HG03103 (cell line): ENCODE results near the gene NRM.
"Not testable (repeated sequence)": the region's sequence is repeated elsewhere in the genome, so short reads cannot be mapped to it uniquely, and the experiment has no call there.

ENCODE experiments used
- ATAC-seq: cut with Tn5 transposase; IDR thresholded peaks from one replicate; pipeline ENCODE4 v1.9.1; 2021; ENCODE audit warnings: low read depth; ENCODE audit not compliant: unreplicated experiment

The NRM gene

GRCh38 chr6:30721198-30722024 is 30.6 kb upstream of the NRM start:
- peak; percentile 27 for ATAC-seq

DNA sequence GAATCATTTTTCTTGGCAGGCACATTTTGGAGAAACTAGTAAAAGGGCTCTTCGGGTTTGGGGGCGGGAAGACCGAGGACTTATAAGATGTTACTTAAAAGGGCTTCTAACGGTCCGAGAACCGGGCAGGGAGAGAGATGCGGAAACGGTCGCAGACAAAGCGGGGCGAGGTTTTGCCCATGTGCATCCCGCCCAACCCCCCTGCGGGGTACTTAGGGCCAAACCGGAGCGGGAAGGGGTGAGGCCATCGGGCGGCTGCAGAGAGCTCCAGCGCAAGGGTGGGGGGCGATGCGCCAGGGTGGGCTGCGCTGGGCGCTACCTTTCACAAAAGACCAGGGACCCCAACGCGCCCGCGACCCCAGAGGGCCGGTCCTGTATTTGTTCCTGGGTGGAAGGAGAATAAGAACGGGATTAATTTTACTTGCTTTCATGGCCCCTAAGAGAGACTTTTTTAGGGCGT is 30.0 kb upstream of the NRM start:
- no peak for ATAC-seq

DNA sequence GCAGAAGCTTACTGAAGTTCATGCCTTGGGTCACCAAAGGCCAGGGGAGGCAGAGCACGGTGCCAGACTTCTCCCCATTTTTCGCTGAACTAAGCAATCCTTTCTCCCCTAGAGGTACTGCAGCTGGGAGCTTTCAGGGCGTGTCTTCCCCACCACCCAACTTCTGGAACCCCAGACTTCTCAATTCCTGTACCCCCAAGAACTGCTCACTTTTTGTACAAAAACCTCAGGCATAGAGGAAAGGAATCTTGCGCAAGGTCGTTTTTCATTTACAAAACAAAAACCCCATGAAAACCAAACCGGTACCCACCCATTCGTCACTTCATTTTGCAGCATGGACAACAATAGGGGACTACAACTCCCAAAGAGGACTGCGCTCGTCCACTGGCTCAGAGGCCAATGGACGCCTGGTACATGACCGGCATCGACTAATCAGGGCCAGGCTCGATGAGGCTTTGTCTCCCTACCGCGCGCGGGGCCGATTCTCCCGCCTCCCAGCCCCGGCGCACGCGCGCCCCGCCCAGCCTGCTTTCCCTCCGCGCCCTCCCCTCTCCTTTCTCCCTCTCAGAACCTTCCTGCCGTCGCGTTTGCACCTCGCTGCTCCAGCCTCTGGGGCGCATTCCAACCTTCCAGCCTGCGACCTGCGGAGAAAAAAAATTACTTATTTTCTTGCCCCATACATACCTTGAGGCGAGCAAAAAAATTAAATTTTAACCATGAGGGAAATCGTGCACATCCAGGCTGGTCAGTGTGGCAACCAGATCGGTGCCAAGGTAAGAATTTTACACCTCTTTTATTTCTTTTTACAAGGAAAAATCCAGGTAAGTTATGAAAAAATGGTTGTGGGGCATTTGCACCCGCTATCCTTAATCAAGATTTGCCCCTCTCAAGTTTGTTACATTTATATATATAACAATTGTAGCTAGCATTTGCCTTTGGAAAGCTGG is 29.3 kb upstream of the NRM start, which contains the start of gene TUBB:
Gene TUBB (plus strand): TSS at position 562 of the 947 bp plus-strand sequence. CDS start 155 bp downstream, at position 717.
- peak; percentile 37 for ATAC-seq

DNA sequence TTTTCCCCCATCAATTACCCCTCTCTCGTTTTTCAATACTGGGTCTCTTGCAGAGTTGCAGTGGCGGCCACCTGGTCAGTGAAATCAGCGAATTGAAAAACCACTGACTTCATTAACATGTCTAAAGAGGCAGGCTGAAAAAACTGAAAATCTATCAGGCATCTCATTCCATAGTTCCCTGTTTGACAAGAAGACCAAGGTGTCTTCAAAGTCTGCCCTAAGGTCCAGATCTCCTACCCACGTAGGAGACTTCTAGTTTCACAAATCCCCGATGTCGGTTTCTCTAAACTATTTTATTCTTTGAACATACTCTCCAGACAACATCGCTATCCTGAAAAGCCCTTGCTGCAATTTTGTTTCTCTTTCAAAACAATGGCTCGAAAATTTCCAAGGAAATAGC is 28.6 kb upstream of the NRM start:
- no peak for ATAC-seq

- ATAC-seq: not testable (repeated sequence)
Observed at GRCh38 chr6:30717845-30718720, 27.3 kb upstream of the NRM start.

DNA sequence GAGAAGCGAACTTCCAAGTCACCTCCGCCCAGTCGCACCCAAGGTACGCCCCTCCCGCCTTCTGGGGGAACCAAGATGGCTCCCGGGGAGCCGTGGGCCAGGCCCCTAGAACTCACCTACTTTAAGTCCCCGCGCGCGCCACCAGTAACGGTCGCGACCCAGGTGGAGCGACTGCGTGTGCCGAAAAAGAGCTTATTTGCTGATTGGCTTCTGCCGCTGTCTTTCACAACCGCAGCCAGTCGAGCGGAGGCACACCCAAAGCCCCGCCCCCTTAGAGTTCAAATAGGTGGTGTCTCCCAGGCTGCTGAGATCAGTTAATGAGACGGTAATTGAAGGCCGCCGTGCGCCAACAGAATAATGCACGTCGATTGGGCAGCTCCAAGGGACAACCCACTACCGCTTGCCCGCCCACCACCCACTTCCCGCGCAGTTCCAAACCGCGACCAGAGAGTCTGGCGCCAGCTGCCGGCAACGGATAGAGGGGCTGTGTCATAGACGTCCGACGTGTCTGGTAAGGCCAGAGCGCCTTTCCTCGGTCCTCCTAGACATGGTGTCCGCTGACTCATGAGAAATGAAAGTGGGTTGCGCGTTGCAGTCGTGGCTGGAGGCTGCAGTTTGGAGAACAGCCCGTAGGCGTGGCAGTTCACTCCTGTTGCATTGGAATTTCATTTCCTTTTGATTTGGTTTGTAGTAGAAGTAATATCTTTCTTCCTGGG is 26.5 kb upstream of the NRM start, which contains the start of gene MDC1:
Gene MDC1 (minus strand): TSS at position 153 of the 716 bp plus-strand sequence. CDS start 2,106 bp downstream, outside the sequence.
- ATAC-seq: peak; percentile 57

DNA sequence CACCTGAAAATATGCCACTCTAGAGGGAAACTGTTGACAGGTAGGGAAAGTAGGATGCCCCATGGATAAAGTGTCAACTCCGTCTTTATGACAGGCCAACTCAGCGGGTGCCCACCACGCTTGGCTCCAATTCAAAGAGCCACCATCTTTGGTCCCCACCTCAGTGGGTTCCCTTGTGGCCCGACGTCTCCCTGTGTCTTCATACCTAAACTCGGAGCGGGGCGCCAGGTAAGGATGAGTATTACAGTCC is 26.0 kb upstream of the NRM start:
- ATAC-seq: no peak

DNA sequence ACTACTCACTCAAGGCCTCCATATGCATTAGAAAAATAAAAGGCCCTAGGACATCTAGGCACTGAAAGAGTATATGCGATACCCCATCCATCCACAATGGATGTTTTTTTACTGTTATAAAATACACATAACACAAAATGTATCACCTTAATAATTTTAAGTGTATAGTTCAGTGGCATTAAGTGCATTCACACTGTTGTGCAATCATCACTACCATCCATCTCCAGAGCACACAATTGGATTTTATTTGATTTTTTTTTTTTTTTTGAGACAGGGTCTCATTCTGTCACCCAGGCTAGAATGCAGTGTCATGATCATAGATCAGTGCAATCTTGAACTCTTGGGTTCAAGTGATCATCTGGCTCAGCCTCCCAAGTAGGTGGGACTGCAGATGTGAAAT is 23.5 kb upstream of the NRM start:
- ATAC-seq: no peak

- ATAC-seq: no peak
Observed at GRCh38 chr6:30712441-30712945, 21.7 kb upstream of the NRM start.

DNA sequence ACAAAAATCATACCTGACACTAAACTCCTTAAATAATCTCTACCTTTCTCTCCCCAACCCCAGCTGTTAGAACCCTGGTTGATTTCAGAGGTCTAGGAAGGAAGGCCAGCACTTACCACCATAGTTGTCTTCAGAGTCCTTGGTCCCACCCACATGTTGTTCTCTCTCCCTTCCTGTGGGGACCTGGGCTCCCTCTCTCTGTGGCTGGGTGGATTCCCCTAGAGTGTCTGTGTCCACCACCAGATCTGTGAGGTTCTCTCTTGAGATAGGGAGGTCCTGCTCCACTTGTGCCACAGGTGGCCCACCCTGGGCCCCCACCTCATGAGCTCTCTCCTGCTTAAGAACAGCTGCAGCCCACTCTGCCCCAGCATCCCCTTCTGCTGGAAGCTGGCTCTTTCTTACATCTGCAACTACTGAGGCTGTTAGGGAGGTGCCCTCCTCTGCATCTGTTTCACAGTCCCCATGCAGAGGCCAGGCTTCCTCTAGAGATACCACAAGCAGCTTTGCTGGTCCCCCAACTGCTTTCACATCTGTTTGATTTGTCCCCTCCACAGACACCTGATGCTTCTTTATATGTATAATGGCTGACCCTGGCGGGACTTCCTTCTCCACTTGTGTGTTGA is 21.1 kb upstream of the NRM start:
- no peak for ATAC-seq

DNA sequence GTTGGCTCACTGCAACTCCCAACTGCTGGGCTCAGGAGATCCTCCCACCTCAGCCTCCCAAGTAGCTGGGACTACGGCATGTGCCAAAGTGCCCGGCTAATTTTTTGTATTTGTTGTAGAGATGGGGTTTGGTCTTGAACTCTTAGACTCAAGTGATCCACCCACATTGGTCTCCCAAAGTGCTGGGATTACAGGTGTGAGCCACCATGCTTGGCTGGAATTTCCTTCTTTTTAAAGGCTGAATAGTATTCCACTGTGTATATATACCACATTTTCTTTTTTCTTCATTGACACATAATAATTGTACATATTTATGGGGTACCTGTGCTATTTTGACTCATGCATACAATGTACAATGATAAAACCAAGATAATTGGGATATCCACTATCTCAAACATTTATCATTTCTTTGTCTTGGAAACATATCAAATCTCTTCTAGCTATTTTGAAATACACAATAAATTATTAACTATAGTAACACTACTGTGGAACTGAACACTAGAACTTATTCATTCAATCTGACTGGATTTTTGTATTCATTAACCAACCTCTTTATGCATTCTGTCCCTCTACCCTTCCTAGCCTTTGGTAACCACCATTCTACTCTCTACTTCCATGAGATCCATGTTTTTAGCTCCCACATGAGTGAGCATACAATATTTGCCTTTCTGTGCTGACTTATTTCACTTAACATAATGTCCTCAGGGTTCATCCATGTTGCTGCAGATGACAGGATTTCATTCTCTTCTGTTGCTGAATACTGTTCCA is 18.5 kb upstream of the NRM start:
- ATAC-seq: no peak

GRCh38 chr6:30707281-30707850 is 16.6 kb upstream of the NRM start:
- no peak for ATAC-seq

DNA sequence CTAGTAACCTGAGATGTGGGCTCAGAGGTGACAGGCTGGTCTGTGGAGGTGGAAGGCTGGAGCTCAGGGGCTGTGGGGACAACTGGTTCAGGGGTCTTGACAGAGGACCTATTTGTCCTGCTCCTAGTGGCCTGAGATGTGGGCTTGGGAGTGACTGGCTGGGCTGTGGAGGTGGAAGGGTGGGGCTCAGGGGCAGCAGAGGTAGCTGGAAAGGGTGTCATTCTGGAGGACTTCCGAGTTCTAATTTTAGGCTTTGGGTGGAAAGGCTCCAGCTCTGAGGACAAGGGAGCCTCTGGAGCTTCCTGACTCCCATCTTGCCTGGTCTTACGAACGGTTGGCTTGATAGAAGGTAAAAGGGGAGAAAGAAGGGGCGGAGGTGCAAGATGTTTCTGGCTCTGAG is 14.8 kb upstream of the NRM start:
- ATAC-seq: no peak

- no peak for ATAC-seq
Observed at GRCh38 chr6:30703821-30704220, 13.0 kb upstream of the NRM start.

DNA sequence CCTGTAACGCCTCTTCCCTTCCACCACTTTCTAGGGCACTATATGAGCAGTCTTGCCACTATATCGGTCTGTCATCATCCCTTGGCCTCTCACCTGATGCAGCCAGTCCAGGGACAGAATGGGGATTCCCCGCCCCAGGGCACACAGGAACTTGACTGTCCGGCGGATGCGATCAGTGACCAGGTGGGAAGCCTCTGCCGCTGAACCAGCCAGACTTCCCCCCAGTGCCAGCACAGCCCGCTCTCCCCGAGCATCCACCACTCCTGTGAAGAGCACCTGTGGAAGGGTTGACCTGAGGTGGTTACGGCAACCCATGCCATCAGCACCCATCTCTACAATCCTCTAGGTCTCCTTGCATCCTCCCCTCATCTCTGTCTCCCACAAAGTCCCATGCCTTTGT is 12.2 kb upstream of the NRM start:
- no peak for ATAC-seq

DNA sequence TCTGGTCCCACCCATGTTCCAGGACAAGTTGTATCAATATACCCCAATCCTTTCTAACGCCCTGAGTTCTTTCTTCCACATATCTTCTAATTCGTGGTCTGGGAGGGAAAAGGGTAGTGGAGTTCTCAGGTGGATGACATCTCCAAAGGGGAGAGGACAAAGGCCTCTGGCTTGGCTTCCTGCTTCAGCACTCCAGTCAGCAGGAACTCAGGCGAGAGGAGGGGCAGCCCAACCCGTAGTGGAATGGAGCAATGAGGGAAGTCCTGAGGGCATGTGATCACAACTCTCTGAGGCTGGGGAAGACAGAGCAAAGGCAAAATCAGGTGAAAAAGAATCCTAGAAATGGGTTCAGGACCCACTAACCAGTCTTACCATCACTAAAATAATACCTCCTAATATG is 9.6 kb upstream of the NRM start:
- ATAC-seq: no peak

DNA sequence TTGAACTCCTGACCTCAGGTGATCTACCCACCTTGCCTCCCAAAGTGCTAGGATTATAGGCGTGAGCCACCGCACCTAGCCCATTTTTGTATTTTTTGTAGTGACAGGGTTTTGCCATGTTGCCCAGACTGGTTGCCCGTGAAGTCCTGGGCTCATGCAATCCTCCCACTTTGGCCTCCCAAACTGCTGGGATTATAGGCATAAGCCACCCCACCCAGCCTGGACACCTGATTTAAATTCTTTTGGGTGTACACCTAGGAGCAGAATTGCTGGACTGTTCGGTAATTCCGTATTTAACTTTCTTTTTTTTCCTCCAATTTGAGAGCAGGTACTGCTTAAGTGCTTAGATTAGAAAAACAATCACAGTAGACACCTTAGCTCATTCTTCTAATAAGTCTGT is 5.6 kb upstream of the NRM start:
- ATAC-seq: no peak

GRCh38 chr6:30691208-30691847 is 544 bp upstream of the NRM start:
- ATAC-seq: no peak
